ENCODE results near the gene HCK.

The HCK gene

GRCh38 chr20:32129863-32130262 is 77.8 kb downstream of the HCK start:
- DNase-seq (ENCODE audit: low read depth), result no peak

GRCh38 chr20:32130352-32130751 is 78.3 kb downstream of the HCK start:
- DNase-seq (ENCODE audit: low read depth), result no peak

- no peak for DNase-seq (ENCODE audit: low read depth)
Observed at GRCh38 chr20:32130965-32131364, 78.9 kb downstream of the HCK start.

- DNase-seq (ENCODE audit: low read depth), result no peak
Observed at GRCh38 chr20:32132911-32133549, 81.0 kb downstream of the HCK start.

GRCh38 chr20:32134026-32134425 is 82.0 kb downstream of the HCK start:
- no peak for DNase-seq (ENCODE audit: low read depth)

GRCh38 chr20:32135983-32136515 is 84.0 kb downstream of the HCK start:
- no peak for DNase-seq (ENCODE audit: low read depth)

GRCh38 chr20:32138921-32139320 is 86.9 kb downstream of the HCK start:
- DNase-seq (ENCODE audit: low read depth), result no peak

GRCh38 chr20:32139947-32140346 is 87.9 kb downstream of the HCK start:
- DNase-seq (ENCODE audit: low read depth), result no peak

- no peak for DNase-seq (ENCODE audit: low read depth)
Observed at GRCh38 chr20:32140603-32141002, 88.6 kb downstream of the HCK start.

- no peak for DNase-seq (ENCODE audit: low read depth)
Observed at GRCh38 chr20:32141465-32141980, 89.5 kb downstream of the HCK start.

- no peak for DNase-seq (ENCODE audit: low read depth)
Observed at GRCh38 chr20:32142088-32142487, 90.0 kb downstream of the HCK start.

- DNase-seq (ENCODE audit: low read depth), result no peak
Observed at GRCh38 chr20:32142991-32143390, 90.9 kb downstream of the HCK start.

GRCh38 chr20:32144898-32145662 is 93.0 kb downstream of the HCK start:
- DNase-seq (ENCODE audit: low read depth), result no peak

GRCh38 chr20:32149566-32150170 is 97.6 kb downstream of the HCK start:
- DNase-seq (ENCODE audit: low read depth), result no peak

GRCh38 chr20:32150291-32150848 is 98.3 kb downstream of the HCK start:
- DNase-seq (ENCODE audit: low read depth), result no peak
